Endothelial cell of umbilical vein (primary cell): ENCODE measurements around the gene TRIM65. TPM values are rescaled to one million over a fixed set of nuclear protein-coding genes. Genes with fewer than 3 reads are reported as not detected.

ENCODE experiments used
- BruUV-seq: library from RNA; stranded (reverse); fragments of 400-500 nt; replicated peaks from 2 replicates; lab custom pipeline; 2021; lab: Mats Ljungman, UMichigan
- CTCF ChIA-PET: fragments of 300-600, 350-600 bp; sonication (Branson Sonifier 250); formaldehyde crosslinking; loops from one replicate; lab custom pipeline; 2021; ENCODE audit warnings: antibody characterized with exemption, inconsistent platforms; lab: Charles Lee
- POLR2A ChIA-PET: fragments of 300-600, 350-600 bp; sonication (Branson Sonifier 250); formaldehyde crosslinking; loops from one replicate; lab custom pipeline; 2021; ENCODE audit warnings: antibody characterized with exemption, inconsistent platforms; lab: Charles Lee
- DNase-seq: peaks from one replicate; pipeline ENCODE4 v3.0.0-alpha.2; 2011; ENCODE audit warnings: low read depth, low spot score
- FAIRE-seq: peaks from 2 replicates; lab custom pipeline; 2011; peaks lifted over from hg19 to GRCh38; lab: Jason Lieb, UNC
- H2AFZ ChIP-seq: 2 replicates; pipeline ENCODE4 v1.6.0; 2012; ENCODE audit warnings: low read depth, low read length, control low read depth, inconsistent platforms
- H3K27ac ChIP-seq: 2 replicates; pipeline ENCODE4 v1.5.1; 2011; ENCODE audit warnings: low read depth, mild to moderate bottlenecking, control low read depth, low read length, moderate library complexity; ENCODE audit not compliant: insufficient read depth
- H3K27me3 ChIP-seq, 2 experiments: 2 replicates each; pipeline versions ENCODE4 v1.6.0 to v1.6.1; 2011; ENCODE audit warnings: low read length in 2 of 2, mixed read lengths in 1 of 2; ENCODE audit not compliant: control insufficient read depth in 2 of 2, insufficient read depth in 2 of 2
- H3K36me3 ChIP-seq, 2 experiments: 2 replicates in 1 of 2; 3 replicates in 1 of 2; pipeline ENCODE4 v1.5.1; 2011; ENCODE audit warnings: low read length in 2 of 2, mild to moderate bottlenecking in 1 of 2, moderate library complexity in 1 of 2; ENCODE audit not compliant: control insufficient read depth in 2 of 2, insufficient read depth in 2 of 2; ENCODE audit errors: extremely low read depth in 1 of 2
- H3K4me1 ChIP-seq: 3 replicates; pipeline ENCODE4 v1.5.1; 2011; ENCODE audit warnings: mild to moderate bottlenecking, low read length; ENCODE audit not compliant: control insufficient read depth, insufficient read depth; ENCODE audit errors: extremely low read depth
- H3K4me2 ChIP-seq: 2 replicates; pipeline ENCODE4 v1.6.1; 2011; ENCODE audit warnings: low read length, control low read depth, mixed read lengths; ENCODE audit not compliant: insufficient read depth
- H3K4me3 ChIP-seq, 3 experiments: fragments of 200-600 bp in 1 of 3; sonication (generic), shearing (Covaris generic) in 1 of 3; replicated peaks in 1 of 3; 2 replicates each; pipeline ENCODE4 v1.5.1; 2011 to 2016; ENCODE audit warnings: control low read depth in 3 of 3, low read length in 3 of 3, mild to moderate bottlenecking in 2 of 3, inconsistent platforms in 1 of 3, low read depth in 1 of 3, moderate library complexity in 1 of 3; ENCODE audit not compliant: insufficient read depth in 1 of 3
- H3K79me2 ChIP-seq: 2 replicates; pipeline ENCODE4 v1.6.0; 2012; ENCODE audit warnings: low read length, inconsistent platforms; ENCODE audit not compliant: control insufficient read depth, insufficient read depth
- H3K9ac ChIP-seq: replicated peaks from 2 replicates; pipeline ENCODE3; 2011; ENCODE audit warnings: low read length, control low read depth; ENCODE audit not compliant: insufficient read depth; ENCODE audit errors: extremely low read depth
- H3K9me1 ChIP-seq: replicated peaks from 3 replicates; pipeline ENCODE4 v1.6.0; 2011; ENCODE audit warnings: mild to moderate bottlenecking, low read length; ENCODE audit not compliant: control insufficient read depth, insufficient read depth; ENCODE audit errors: extremely low read depth
- H3K9me3 ChIP-seq: replicated peaks from 2 replicates; pipeline ENCODE4 v1.5.1; 2012; ENCODE audit warnings: low read length, inconsistent platforms; ENCODE audit not compliant: control insufficient read depth, insufficient read depth
- H4K20me1 ChIP-seq: replicated peaks from 2 replicates; pipeline ENCODE3; 2011; ENCODE audit warnings: mild to moderate bottlenecking, low read length; ENCODE audit not compliant: control insufficient read depth, insufficient read depth; ENCODE audit errors: extremely low read depth
- CTCF ChIP-seq, 2 donors: IDR thresholded peaks; 1 replicate in 1 of 2; 2 replicates in 1 of 2; pipeline ENCODE4 v1.5.1; 2011; ENCODE audit warnings: low read length in 2 of 2, mild to moderate bottlenecking in 2 of 2, moderate library complexity in 2 of 2, control low read depth in 1 of 2, inconsistent platforms in 1 of 2, low read depth in 1 of 2; ENCODE audit not compliant: insufficient read depth in 1 of 2; ENCODE audit errors: extremely low read depth in 1 of 2
- EZH2 ChIP-seq: IDR thresholded peaks from 2 replicates; pipeline ENCODE4 v1.6.1; 2012; ENCODE audit warnings: borderline replicate concordance, low read depth, mild to moderate bottlenecking, moderate library complexity, low read length, inconsistent platforms; ENCODE audit not compliant: severe bottlenecking
- FOS ChIP-seq: IDR thresholded peaks from 2 replicates; pipeline ENCODE4 v1.6.1; 2011; ENCODE audit warnings: mild to moderate bottlenecking, low read length, moderate library complexity, borderline replicate concordance; ENCODE audit not compliant: insufficient read depth
- GATA2 ChIP-seq: IDR thresholded peaks from 2 replicates; pipeline ENCODE4 v1.7.0; 2011; ENCODE audit warnings: low read depth, mild to moderate bottlenecking, moderate library complexity, mixed read lengths, low read length; ENCODE audit not compliant: insufficient read length, insufficient read depth
- JUN ChIP-seq: IDR thresholded peaks from 2 replicates; pipeline ENCODE4 v1.6.1; 2011; ENCODE audit warnings: borderline replicate concordance, low read depth; ENCODE audit not compliant: insufficient read length, insufficient read depth
- MAX ChIP-seq: IDR thresholded peaks from 2 replicates; pipeline ENCODE4 v1.6.1; 2011; ENCODE audit not compliant: insufficient read depth, insufficient read length
- MYC ChIP-seq: IDR thresholded peaks from one replicate; pipeline ENCODE4 v1.6.1; 2011; ENCODE audit warnings: mild to moderate bottlenecking, low read depth, low read length
- POLR2A ChIP-seq: IDR thresholded peaks from 2 replicates; pipeline ENCODE4 v1.6.1; 2012; ENCODE audit warnings: low read depth, mild to moderate bottlenecking, control low read depth, low read length
- POLR2AphosphoS5 ChIP-seq: IDR thresholded peaks from 2 replicates; pipeline ENCODE4 v1.6.1; 2012; ENCODE audit warnings: low read depth, mild to moderate bottlenecking, control low read depth, low read length, moderate library complexity; ENCODE audit not compliant: insufficient read depth
- dilution Hi-C: fragments of 300-500 bp; cut with MboI; formaldehyde crosslinking; loops from one replicate; pipeline ENCODE4 v1.15.0; 2019; ENCODE audit warnings: low sequenced_read_pairs; ENCODE audit not compliant: extremely low pct_ligation_motif_present
- intact Hi-C: fragments of 100-400 bp; cut with micrococcal nuclease; formaldehyde crosslinking; loops from one replicate; pipeline ENCODE4 v1.10.0; 2022
- polyA plus RNA-seq, 4 experiments: library from polyadenylated mRNA; depleted of rRNA in 3 of 4; stranded (reverse) in 3 of 4; unstranded in 1 of 4; fragments of >200 nt; gene quantifications; 2 replicates each; pipeline versions ENCODE4 v1.2.1 to v1.2.3, GENCODE V29; 2011 to 2012; ENCODE audit warnings: missing spikeins in 1 of 4
- total RNA-seq: library from RNA; stranded (reverse); gene quantifications from 2 replicates; pipeline ENCODE4 v1.2.3, GENCODE V29; 2021

The TRIM65 gene
- total and polyA plus RNA-seq, 2 donors (not counting 3 experiments of a cell fraction or from before 2014, with no cell fraction given): 19.3 to 33.5 TPM

GRCh38 chr17:75922963-75923874 lies 26.5 kb upstream of the TRIM65 start:
- ChIA-PET CTCF (no interaction called here), POLR2A (no interaction called here)
- Histone ChIP-seq H3K9me1 (no peaks in the 10 kb centered on the region), H4K20me1 (no peaks in the 10 kb centered on the region), H3K4me3 (no peak overlapping the region), H3K9me3 (no peaks in the 10 kb centered on the region), H3K9ac (no peak overlapping the region), H3K79me2 (no peaks in the 10 kb centered on the region), H2AFZ (no peak overlapping the region), H3K4me2 (no peak overlapping the region), H3K36me3 (no peaks in the 10 kb centered on the region), H3K27ac (no peak overlapping the region), H3K27me3 (no peaks in the 10 kb centered on the region), H3K4me1 (no peaks in the 10 kb centered on the region)
- intact Hi-C loops (no loop called here), dilution Hi-C loops (no loop called here)
- FAIRE-seq (no peak), DNase-seq (no peak)
- no TSS peak for BruUV-seq
- TF ChIP-seq POLR2AphosphoS5 (no peak), MYC (no peak), MAX (no peak), JUN (no peak), GATA2 (no peak), EZH2 (no peak), CTCF (IDR thresholded peaks at IDR 0.05; ENCODE audit: extremely low read depth in 1 of 2, insufficient read depth in 1 of 2, low read depth in 1 of 2, low read length in 2 of 2) (no peak), POLR2A (no peak), FOS (no peak)
